Measurements from ENCODE around the gene RNU1-4.
"Not testable (repeated sequence)": the region's sequence is repeated elsewhere in the genome, so short reads cannot be mapped to it uniquely, and the experiment has no call there.

Gene RNU1-4

GRCh38 chr1:16732254-16732896 lies 7.9 kb upstream of the RNU1-4 start:
- not testable (repeated sequence) for DNase-seq

DNA sequence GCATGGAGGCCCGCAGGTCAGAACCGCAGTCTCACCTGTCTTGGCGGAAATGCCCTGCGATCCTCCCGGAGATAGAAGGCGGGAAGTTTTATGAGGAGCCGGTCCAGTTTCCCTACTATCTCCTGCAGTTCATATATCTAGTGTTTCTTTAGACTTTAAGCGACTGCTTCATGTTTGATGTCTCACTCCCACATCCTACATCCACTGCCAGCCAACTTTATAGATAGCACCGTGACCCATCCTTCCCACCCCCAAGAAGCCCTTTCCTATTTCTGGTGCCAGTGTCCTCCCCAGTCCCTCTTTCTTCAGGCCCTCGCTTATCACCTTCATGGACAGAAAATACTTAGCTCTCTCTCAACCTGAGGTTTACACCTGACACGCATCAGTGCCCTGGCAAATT lies 914 bp downstream of the RNU1-4 start:
- DNase-seq: not testable (repeated sequence)

DNA sequence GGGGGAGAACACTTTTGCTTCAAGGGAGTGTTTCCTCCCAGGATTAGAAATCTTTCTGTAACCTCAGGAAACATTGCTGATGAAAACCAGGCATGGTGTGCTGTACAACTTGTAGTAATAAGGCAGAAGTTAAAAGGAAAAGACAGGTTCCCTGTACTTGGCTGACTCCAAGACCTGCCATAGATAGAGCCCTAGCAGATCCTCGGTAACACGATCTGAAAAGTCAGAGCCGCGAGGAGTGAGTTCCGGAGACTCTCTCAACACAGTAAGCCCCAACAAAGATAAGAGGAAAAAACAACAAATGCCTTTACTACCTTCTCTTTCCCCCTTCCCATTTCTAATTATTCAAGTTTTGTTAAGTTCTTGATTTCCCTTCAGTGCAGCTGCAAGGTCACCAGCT lies 7.3 kb downstream of the RNU1-4 start:
- DNase-seq: not testable (repeated sequence)

DNA sequence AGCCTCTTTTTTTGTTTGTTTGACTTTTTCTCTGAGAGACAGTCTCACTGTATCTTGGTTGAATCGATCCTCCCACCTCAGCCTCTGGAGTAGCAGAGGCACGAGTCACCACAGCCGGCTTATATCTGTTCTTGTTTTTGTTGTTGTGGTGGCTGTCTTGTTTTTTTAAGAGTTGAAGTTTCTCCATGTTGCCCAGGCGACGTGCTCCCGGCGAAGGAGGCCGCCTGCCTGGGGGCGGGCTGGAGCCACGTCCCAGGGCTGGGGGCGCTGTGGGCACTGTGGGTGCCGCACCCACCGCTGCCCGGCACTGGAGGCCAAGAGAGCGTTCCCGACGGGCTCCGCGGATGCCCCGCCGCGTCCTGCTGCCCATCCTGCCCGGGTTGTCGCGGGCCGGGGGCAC lies 8.4 kb downstream of the RNU1-4 start:
- DNase-seq: not testable (repeated sequence)

DNA sequence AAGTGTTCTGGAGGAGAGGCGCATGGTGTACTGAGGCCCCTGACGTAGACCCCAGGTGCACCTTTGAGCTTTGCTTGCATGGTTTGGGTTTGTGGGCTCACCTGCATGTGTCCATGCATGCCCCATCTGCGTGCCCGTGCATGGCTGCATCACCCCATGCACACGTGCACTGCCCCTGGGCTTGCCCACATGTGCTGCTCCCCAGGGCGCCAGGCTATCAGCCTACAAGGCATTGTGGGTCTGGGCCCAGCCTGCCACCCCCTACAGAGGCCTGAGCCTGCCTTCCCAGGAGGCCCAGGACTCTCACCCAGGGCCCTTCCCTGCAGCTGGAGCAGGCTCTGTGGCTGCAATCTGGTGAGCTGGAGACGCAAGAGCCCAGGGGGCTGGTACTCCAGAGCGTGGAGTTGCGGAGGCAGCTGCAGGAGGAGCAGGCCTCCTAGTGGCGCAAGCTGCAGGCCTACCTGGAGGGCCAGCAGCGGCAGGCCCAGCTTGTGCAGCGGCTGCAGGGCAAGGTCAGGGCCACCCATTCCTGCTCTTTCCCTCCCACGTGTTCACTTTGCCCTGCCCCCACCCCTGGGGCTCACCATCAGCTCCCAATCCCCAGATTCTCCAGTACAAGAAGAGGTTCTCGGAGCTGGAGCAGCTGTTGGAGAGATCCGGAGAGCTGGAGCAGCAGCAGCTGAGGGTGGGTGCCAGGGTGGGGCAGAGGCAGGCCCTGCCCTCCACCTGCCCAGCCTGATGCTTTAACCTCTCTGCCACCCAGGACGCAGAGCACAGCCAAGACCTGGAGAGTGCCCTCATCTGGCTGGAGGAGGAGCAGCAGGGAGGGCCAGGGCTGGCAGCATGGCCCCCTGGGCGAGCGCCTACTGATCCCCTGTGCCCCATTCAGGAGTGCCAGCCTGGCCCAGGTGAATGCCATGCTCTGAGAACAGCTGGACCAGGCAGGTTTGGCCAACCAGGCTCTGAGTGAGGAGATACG lies 9.9 kb downstream of the RNU1-4 start:
- not testable (repeated sequence) for DNase-seq

DNA sequence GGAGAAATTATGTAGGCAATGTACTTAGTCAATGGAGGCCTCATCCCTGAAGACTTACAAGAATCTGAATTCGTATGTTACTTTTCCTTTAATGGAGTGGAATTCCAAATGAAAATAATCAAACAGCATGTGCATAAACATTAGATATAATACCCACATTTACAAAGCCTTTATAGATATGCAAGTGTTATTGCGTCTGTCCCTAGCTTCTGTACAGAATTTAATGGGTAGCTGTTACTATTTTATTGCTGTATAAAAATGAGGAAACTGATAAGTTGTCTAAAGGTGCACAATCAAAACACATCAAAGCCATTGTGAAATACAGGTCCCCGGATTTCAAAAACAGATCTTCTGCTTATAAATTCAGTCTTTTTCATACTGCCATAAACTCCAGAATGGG lies 12.5 kb downstream of the RNU1-4 start:
- DNase-seq: not testable (repeated sequence)

- not testable (repeated sequence) for DNase-seq
These were observed 15.1 kb downstream of the RNU1-4 start for GRCh38 chr1:16755385-16755784.

DNA sequence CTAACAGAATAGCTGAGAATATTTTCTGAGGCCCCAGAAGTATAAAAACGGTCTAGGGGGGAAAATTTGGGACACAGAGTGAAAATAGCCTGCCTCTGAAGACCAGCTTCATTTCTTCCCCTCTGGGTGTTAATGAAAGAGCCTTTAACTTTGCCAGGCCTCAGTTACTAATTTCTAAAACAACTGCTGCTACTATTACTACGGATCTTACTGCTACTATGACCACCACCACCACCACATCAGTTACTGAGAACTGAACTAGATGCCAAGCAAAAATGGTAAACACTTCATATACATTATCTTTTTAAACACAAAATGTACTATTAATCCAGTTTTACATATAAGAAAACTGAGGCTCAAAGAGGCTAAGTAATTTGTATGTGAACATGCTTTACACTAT lies 15.6 kb downstream of the RNU1-4 start:
- DNase-seq: not testable (repeated sequence)

DNA sequence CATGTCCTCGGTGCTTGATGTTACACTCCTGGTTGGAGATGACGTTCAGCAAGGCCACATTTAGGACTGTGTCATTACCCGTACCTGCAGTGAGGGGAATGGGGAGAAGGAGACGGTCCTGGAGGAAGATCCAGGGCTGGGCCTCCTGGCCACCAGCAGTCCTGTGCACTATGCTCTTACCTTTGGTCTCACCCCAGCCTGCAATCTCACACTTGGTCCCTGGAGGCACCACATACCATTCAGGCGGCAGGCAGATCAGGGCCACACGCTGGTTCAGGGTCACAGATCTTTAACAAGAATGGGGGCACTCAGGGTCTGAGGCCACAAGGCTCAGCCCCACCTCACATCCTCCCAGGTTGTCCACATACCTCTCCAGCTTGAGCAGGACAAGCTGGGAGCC lies 17.3 kb downstream of the RNU1-4 start:
- DNase-seq: not testable (repeated sequence)

GRCh38 chr1:16758060-16758459 lies 17.7 kb downstream of the RNU1-4 start:
- DNase-seq: not testable (repeated sequence)

GRCh38 chr1:16759041-16759493 lies 18.8 kb downstream of the RNU1-4 start:
- not testable (repeated sequence) for DNase-seq

GRCh38 chr1:16759650-16760455 lies 19.5 kb downstream of the RNU1-4 start:
- not testable (repeated sequence) for DNase-seq

GRCh38 chr1:16760456-16760765 lies 20.1 kb downstream of the RNU1-4 start:
- DNase-seq: not testable (repeated sequence)

DNA sequence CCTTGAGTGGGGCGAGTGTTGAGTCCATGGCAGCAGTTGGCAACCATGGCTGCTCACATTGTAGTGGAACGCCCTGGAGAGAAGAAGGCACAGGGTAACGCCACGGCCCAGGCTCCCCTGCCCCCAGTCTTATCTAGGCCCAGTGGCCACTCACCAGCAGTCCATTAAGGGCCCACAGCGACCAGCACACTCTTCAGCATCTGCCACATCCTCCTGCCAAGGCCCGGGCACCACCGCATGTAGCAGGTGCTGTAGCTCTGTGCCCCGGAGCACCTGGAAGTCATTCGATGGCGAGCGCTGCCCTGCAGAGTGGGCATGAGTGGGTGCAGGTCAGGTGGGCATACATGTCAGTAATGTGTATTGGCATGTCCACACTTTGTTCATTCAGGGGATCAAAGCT lies 20.5 kb downstream of the RNU1-4 start:
- not testable (repeated sequence) for DNase-seq

GRCh38 chr1:16764248-16764819 lies 24.0 kb downstream of the RNU1-4 start:
- DNase-seq: not testable (repeated sequence)

- DNase-seq: not testable (repeated sequence)
These were observed 24.7 kb downstream of the RNU1-4 start for GRCh38 chr1:16764820-16765655.

DNA sequence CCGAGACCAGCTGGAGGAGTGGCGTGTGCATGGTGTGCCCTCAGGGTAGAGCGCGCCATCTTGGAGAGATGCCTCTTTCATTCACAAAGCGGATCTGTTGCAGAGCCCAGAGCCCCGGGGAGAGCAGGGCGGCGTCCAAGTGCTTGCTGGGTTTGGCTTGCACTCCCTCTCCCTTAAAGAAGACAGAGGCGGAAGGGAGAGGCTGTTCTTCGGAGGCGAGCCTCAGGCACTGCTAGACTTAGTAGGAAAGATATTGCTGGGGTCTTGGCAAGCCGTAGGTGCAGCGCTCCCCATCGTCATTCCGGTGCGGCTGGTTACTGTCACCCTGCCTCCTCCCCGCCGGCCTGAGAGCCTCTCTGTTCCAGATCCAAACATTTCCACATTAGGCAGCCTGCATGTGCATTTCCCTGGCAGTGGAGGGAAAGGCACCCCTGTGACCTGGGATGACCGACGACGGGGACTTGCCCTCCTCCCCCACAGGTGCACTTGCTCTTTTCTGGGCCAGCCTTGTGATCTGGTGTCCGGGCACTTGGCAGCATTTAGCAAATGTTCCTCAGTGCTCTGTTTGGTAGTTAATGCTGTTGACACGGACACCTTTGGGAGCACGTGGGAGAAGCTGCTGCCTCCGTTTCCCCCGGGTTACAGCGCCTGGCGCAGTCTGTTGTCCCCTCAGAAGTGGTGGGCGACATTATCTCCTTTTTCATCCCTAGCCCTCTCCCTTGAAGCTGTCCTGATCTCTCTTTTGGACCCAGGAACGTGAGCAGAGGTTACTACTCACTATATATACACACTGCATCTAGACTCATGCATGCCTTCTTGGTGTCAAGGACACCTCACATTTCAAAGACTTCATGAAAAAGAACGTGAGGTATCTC lies 25.7 kb downstream of the RNU1-4 start:
- not testable (repeated sequence) for DNase-seq

GRCh38 chr1:16766689-16767256 lies 26.5 kb downstream of the RNU1-4 start:
- not testable (repeated sequence) for DNase-seq

DNA sequence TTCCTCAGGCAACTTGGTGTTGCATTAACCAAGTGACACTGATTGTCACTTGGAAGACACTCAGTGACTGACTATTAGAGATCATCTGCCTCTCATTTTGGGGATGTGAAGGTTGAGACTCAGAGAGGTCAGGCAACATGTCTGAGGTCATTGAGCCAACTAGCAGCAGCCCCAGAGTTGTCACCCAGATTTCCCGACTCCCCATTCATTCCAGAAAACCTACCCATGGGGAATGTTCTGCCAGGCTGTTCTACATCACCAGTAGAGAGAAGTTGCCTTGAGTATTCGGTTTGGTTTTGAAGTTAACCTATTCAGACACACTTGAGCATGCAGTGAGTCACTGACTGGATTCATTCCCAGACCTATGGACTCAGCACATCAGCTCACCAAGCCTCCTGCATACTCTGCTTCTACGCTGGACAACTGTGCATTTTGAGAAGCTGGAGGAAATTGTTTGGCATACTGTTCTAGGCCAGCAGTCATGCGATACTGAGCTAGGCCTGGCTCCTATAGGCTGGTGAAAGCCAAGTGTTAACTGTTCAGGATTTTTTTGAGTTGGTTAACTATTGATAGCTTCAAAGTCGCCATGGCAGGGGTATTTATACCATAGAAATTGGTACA lies 29.9 kb downstream of the RNU1-4 start:
- peak; percentile 95 for DNase-seq

All from NCI-H226 (cell line).